HG02610 (cell line): ENCODE measurements around the gene TRAK2.

Experiments
- ATAC-seq: cut with Tn5 transposase; IDR thresholded peaks from one replicate; pipeline ENCODE4 v1.9.1; 2021; ENCODE audit warnings: mild to moderate bottlenecking, moderate library complexity; ENCODE audit not compliant: unreplicated experiment

The TRAK2 gene

DNA sequence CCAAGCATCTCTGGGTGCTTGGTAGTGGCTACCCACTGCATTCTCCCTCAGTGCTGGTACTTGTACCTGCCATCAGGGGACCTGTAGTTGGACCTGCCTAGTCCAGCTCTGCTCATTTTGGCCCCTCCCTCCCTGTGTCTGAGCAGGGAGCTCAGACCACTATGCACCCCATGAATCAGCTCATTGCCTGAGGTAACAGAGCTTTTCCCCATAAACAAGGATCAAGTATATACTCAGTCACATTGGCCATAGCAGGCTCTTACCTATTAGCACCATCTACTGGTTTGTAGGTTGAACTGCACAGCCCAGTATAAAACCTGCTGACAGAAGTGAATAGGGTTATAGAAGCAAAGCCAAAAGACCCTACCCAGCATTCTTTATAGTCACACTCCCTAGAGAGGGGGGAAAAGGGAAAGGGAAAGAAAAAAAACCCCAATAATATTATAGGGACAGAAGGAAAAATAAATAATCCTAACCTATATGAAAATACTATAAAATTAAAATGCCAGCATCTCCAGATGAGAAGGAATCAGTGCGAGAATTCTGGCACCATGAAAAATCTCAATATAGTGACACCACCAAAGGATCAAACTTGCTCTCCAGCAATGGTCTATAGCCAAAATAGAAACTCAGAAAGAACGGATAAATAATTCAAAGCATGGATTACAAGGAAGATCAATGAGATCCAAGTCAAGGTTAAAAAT, 87.2 kb downstream of the TRAK2 start:
- no peak for ATAC-seq

DNA sequence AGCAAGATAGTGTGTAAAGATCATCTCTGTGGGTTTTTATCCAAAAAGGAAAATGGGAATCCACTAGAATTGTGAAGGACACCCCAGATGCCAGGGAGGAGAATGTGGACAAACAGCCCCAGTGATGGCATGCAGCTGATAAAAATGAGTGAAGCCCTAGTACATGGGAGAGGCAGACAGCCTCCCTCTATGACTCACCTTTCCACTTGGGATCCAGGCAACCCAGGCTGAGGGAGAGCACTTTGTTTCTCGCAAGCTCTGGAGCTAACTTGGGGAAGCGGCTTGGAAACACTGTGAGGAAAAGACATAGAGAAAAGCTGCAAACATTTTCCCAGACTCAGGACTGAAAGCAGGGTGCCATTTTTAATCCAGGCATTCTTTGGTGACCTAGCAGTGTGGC, 88.9 kb downstream of the TRAK2 start:
- ATAC-seq, result no peak

DNA sequence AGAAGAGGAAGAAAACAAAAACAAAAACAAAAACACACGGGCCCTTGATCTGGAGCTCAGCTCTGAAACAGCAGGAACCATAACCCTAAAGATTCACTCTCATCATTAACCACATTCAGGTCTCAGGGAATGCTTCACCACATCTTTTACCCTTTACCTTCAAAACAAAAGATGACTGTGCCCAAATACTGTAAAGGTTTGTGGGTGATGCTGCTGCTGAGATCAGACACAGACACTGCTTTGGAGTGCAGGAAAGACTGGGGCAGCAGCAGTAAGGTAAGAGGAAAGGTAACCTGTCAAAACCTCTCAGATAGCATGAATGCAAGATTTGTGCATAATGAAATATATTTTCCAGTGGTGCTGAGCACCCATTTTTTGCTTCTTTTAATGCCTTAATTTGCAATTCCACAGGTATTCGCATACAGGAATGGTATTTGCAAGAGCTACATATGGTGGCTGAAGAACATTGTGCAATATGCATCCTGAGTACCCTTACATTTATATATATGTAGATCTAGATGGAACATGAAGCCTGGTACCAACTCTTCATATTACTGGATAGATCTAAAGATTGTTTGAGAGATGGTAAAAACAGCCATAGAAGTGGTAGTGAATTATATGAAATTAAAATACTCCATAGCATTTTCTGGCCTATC, 90.1 kb downstream of the TRAK2 start:
- ATAC-seq, result no peak

DNA sequence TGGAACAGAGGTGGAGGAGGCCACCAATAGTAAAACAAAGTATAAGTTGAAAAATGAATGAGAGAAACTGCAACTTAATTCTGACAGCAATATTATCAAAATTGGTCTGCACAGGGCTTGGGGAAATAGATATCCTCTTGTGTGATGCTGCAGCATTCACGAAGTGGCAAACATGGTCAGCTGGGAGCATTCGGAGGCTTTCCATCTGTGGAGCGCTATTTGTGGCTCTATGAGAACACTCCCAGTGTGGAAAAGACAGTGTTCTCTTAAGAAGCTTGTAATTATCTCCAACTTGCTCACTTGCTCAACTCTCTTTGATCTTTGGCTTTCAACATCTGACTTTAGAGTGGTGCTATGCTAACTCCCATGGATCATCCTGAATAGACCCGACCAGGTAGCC, 91.0 kb downstream of the TRAK2 start:
- ATAC-seq, result no peak

DNA sequence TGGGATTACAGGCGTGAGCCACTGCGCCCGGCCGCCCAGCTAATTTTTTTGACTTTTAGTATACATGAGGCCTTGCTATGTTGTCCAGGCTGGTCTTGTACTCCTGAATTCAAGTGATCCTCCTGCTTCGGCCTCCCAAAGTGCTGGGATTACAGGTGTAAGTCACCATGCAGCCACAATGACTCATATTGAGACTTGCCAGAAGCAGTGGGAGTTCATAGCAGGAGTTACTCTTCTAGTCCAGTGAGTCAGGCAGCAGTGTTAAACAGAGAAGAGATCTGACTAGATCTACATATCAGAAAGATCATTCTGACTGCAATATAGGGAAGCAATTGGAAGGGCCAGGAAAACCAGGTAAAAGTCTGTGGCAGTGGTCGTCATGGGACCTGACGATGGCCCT, 92.6 kb downstream of the TRAK2 start:
- ATAC-seq, result peak; percentile 48

DNA sequence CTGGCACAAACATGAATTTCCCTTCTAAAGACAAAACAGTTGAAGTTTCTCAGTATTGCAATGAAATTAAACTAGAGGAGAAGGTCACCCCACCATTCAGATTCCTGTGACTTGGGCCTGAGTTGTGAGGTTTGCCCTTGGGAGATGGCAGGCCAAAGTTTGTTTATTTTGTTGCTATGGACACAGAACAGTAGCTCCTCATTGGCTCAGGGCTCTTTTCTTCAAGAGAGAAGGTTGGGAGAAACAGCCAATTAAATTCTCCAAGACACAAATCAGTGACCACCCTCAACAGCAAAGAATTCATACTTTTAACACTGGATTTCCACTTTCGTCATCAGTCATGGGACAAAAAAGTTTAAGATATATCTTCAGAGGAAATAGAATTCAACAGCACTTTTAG, 94.0 kb downstream of the TRAK2 start, which contains the start of gene FLACC1:
TSS of gene FLACC1 (minus strand) at position 125 of the 400 bp plus-strand sequence. CDS start 5,941 bp downstream, outside the sequence.
- no peak for ATAC-seq

DNA sequence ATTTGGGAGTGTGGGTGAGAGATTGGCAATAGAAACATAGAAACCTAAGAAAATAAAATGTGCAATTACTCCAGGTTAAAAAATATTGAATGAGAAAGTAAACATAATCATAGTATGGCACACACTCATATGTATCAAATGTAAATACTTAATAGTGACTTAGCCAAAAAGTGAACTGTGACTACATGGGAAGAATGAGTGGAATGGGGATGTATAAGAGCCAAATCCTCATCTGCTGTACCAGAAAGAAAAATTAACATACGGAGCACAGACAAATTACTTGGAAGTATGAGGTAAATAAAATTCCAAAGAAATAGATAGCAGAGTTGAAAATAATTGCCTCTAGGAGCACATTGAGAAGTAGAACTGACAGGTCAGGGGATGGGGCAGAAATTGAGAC, 98.1 kb downstream of the TRAK2 start:
- ATAC-seq, result no peak

DNA sequence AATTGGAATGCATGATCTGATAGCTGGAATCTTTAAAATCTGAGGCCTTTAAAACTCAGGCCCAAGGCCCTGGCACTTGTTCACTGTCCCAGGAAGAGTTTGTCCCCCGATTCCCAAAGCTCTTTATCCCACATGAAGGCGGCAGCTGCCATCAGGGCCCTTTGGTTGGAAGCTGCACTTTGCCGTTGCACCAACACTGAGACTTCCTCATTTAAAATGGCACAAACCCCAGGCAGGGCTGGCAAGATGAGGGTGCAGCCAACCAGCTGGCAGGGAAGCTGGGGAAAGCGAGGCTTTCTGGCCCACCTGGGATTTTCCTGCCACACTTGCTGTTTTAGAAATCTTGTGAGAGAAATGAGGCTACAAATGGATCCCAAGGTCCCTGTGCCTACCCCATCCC, 100.4 kb downstream of the TRAK2 start:
- no peak for ATAC-seq

DNA sequence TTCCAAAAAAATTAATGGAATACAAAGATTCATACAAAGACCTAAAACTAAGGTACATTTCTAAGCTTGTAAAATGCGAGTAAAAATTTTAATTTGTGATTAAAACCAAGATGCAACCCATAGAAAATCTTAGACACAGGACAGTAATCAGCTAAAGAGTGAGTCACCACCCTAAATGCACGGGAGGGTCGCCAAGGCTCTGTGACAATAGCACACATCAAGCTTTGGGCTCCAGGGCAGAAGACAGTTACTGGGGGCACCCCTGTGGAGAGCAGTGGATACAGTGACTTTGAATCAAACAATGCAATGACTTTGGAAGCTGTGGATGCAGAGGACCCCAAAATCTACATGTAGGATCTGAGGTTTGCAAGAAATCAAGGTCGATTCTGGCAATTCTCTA, 101.7 kb downstream of the TRAK2 start:
- ATAC-seq, result no peak

DNA sequence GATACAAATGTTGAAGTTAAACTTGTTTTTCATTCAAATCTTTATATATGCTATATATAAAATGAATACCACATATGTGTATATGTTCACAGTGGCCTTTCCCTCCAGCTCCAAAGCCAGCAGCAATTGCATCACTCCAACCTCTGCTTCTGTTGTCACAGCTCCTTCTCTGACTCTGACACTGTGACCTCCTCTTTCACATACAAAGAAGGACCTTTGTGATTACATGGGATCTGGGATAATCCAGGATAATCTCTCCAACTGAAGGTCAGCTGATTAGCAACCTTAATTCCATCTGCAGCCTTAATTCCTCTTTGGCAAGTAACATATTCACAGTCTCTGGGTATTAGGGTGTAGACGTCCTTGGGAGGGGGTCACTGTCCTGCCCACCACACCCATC, 102.5 kb downstream of the TRAK2 start:
- no peak for ATAC-seq

DNA sequence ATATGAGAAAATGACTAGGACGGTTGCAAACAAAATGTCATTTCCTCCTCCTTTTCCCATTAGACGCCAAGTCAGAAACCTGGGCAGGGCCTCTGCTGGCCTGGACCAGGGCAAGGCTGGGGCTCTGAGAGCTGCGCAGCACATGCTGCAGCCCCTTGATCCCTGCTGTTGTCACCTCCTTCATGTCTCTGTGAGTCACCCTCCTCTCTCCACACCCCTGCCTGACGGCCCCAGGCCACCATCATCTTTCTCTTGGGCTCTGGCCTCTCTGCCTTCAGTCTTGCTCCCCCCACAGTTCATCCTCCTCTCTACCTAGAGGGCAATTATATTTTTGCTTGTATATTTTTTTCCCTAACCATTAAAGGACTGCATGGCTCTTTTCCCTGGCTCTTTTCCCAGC, 104.1 kb downstream of the TRAK2 start:
- ATAC-seq, result no peak

DNA sequence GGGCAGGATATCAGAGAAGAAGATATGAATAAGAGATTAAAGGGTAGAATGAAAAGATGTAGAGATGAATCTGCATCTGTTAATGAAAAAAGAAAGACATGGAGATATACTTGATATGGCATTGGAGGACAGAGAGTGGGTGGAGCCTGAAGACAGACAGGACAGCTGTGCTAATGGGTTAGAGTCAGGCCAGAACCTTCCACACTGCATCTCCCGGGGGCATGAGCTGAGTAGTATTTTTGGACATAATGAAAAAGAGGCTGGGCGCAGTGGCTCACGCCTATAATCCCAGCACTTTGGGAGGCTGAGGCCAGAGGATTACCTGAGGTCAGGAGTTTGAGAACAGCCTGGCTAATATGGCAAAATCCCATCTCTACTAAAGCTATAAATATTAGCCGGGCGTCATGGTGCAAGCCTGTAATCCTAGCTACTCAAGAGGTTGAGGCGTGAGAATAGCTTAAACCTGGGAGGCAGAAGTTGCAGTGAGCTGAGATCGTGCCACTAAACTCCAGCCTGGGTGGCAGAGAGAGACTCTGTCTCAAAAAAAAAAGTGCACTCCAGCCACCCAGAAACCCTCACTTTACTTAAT, 105.5 kb downstream of the TRAK2 start:
- no peak for ATAC-seq

DNA sequence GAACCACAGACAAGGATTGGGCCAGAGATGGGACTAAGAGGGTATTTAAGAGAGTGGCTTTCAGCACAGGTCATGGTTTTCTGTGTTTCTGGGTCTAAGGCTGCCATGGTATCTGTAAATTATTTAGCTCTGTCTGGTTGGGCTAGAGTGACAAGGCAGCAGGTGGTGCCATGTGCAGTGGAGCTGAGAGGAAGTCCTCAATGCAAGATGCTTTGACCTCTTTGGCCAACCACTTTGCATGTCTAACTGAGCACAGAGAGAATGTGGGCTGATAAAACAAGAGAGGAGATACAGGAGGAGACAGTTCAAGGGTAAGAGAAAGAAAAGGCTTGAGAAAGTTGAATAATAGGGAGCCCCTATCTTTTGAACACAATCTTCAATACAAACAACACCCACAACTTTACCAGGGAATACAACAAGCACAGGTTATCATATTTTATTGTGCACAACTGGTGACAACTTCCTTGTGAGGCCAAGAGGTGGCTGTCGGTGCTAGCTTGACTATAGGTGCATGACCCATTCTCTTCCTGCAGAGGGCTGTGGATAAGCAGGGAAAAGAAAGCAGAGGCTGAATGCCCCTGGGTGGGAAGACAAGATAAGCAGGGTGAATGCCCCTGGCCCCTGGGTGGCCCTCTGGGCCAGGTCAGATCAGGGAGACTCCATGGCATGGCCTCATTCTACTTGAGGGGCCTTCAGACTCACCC, 106.4 kb downstream of the TRAK2 start:
- ATAC-seq, result peak; percentile 89

DNA sequence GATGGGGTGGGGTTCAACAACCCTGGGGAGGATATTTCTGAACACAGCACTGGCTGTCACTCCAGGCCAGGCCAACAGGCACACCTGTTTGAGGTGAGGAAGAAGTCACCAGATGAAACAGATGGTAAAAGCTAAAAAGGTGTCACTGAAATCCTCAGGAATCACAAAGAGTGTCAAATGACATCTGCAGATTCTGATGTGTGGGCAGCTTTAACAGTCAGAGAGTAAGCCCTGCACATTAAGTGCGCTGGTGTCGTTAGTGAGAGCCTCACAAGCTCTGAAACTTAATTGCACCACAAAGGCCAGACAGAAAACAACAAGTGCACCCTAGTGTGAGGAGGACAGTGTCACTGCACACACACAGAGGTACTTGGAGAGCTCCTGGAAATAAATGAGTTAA, 107.7 kb downstream of the TRAK2 start:
- no peak for ATAC-seq

DNA sequence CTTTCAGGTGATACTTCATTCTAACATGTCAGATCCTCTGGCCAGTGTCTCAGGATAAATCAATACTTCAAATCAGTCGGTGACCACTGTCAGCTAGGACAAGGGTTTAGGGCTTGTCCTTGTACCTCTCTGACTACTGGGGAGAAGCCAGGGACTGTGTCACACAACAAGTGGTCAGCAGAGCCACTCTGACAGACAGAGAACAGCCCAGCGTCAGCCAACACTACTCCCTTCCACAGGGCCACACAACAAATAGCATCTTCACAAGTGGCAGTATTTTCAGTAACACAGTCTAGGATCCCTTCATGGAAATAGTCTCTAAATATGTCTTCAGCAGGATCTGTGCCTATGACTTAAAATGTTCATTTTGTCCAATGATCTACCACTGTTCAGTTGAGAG, 108.3 kb downstream of the TRAK2 start:
- ATAC-seq, result no peak

DNA sequence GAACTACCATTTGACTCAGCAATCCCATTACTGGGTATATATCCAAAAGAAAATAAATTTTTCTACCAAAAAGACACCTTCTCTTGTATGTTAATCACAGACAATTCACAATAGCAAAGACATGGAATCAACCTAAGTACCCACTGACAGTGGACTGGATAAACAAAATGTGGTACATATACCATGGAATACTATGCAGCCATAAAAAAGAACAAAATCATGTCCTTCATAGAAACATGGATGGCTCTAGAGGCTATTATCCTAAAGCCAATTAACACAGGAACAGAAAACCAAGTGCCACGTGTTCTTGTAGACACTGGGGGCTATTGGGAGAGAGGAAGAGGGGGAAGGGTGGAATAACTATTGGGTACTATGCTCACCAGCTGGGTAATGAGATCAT, 121.8 kb downstream of the TRAK2 start:
- no peak for ATAC-seq

DNA sequence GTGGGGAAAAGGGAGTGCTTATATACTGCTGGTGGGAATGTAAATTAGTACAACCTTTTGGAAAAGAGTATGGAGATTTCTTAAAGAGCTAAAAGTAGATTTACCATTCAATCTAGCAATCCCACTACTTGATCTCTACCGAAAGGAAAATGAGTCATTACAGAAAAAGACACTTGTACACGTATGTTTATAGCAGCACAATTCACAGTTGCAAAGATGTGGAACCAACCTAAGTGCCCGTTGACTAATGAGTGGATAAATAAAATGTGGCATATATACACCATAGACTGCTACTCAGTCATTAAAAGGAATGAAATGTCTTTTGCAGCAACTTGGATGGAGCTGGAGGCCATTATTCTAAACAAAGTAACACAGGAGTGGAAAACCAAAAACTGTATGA, 123.6 kb downstream of the TRAK2 start:
- ATAC-seq, result no peak
